Mesenchymal stem cell (in vitro differentiated cells and primary cell): ENCODE results near the gene MTHFD1L.
"Not testable (repeated sequence)": the region's sequence is repeated elsewhere in the genome, so short reads cannot be mapped to it uniquely, and the experiment has no call there.

Experiments used
- DNase-seq: peaks from one replicate; pipeline ENCODE4 v3.0.0-alpha.2; 2013
- H2AFZ ChIP-seq: one replicate; pipeline ENCODE4 v1.6.1; 2013; ENCODE audit warnings: low read depth, mild to moderate bottlenecking, control low read depth, inconsistent platforms, low read length, moderate library complexity
- H2AK5ac ChIP-seq: 2 replicates; pipeline ENCODE4 v1.6.1; 2013; ENCODE audit warnings: low read length, moderate library complexity, mild to moderate bottlenecking, inconsistent platforms; ENCODE audit not compliant: severe bottlenecking
- H2BK120ac ChIP-seq: one replicate; pipeline ENCODE4 v1.6.1; 2013; ENCODE audit warnings: low read depth, mild to moderate bottlenecking, inconsistent platforms, low read length, moderate library complexity
- H2BK12ac ChIP-seq, 2 experiments: one replicate each; pipeline ENCODE4 v1.6.1; 2013; ENCODE audit warnings: inconsistent platforms in 2 of 2, low read length in 2 of 2, mild to moderate bottlenecking in 2 of 2, moderate library complexity in 2 of 2, control low read depth in 1 of 2
- H2BK15ac ChIP-seq: one replicate; pipeline ENCODE4 v1.6.1; 2013; ENCODE audit warnings: mild to moderate bottlenecking, low read depth, inconsistent platforms; ENCODE audit not compliant: poor library complexity, severe bottlenecking
- H2BK5ac ChIP-seq: 2 replicates; pipeline ENCODE4 v1.6.1; 2013; ENCODE audit warnings: low read depth, mild to moderate bottlenecking, low read length, control low read depth, inconsistent platforms; ENCODE audit not compliant: poor library complexity, severe bottlenecking
- H3K14ac ChIP-seq, 2 experiments: one replicate each; pipeline ENCODE4 v1.6.1; 2013; ENCODE audit warnings: inconsistent platforms in 2 of 2, low read length in 2 of 2, control low read depth in 1 of 2, mild to moderate bottlenecking in 1 of 2, moderate library complexity in 1 of 2
- H3K18ac ChIP-seq, 2 experiments: one replicate each; pipeline ENCODE4 v1.6.1; 2013; ENCODE audit warnings: inconsistent platforms in 2 of 2, low read length in 2 of 2, control low read depth in 1 of 2, low read depth in 1 of 2, mild to moderate bottlenecking in 1 of 2
- H3K23ac ChIP-seq, 2 experiments: one replicate each; pipeline ENCODE4 v1.6.1; 2013; ENCODE audit warnings: inconsistent platforms in 2 of 2, low read length in 2 of 2, mild to moderate bottlenecking in 2 of 2, moderate library complexity in 2 of 2, control low read depth in 1 of 2
- H3K27ac ChIP-seq: 2 replicates; pipeline ENCODE4 v1.5.1; 2013; ENCODE audit warnings: mild to moderate bottlenecking, moderate library complexity, low read length, control low read depth, inconsistent platforms; ENCODE audit not compliant: poor library complexity, severe bottlenecking
- H3K27me3 ChIP-seq, 2 experiments: 2 replicates each; pipeline versions ENCODE4 v1.6.1 to v1.7.0; 2013; ENCODE audit warnings: low read length in 2 of 2, mild to moderate bottlenecking in 2 of 2, moderate library complexity in 2 of 2, control low read depth in 1 of 2, inconsistent platforms in 1 of 2; ENCODE audit not compliant: control insufficient read depth in 1 of 2, insufficient read depth in 1 of 2
- H3K36me3 ChIP-seq, 2 experiments: 2 replicates each; pipeline versions ENCODE4 v1.6.1 to v1.7.0; 2013; ENCODE audit warnings: low read length in 2 of 2, control low read depth in 1 of 2, inconsistent platforms in 1 of 2, low read depth in 1 of 2, mild to moderate bottlenecking in 1 of 2; ENCODE audit not compliant: insufficient read depth in 2 of 2, control insufficient read depth in 1 of 2
- H3K4ac ChIP-seq, 2 experiments: one replicate each; pipeline ENCODE4 v1.6.1; 2013; ENCODE audit warnings: inconsistent platforms in 2 of 2, low read length in 2 of 2, mild to moderate bottlenecking in 2 of 2, moderate library complexity in 2 of 2, control low read depth in 1 of 2, low read depth in 1 of 2
- H3K4me1 ChIP-seq: 2 replicates; pipeline ENCODE4 v1.6.1; 2013; ENCODE audit warnings: low read depth, low read length, control low read depth; ENCODE audit not compliant: control insufficient read depth, insufficient read depth
- H3K4me2 ChIP-seq: 2 replicates; pipeline ENCODE4 v1.6.1; 2013; ENCODE audit warnings: low read length, mild to moderate bottlenecking, inconsistent platforms; ENCODE audit not compliant: poor library complexity, severe bottlenecking
- H3K4me3 ChIP-seq, 2 experiments: 2 replicates each; pipeline versions ENCODE4 v1.5.1 to v1.7.0; 2013; ENCODE audit warnings: low read length in 2 of 2, mild to moderate bottlenecking in 2 of 2, control low read depth in 1 of 2, low read depth in 1 of 2; ENCODE audit not compliant: insufficient read depth in 1 of 2
- H3K79me1 ChIP-seq: replicated peaks from 2 replicates; pipeline ENCODE4 v1.6.1; 2013; ENCODE audit warnings: mild to moderate bottlenecking, control low read depth, low read length, inconsistent platforms; ENCODE audit not compliant: poor library complexity, severe bottlenecking
- H3K9ac ChIP-seq: 2 replicates; pipeline ENCODE4 v1.7.0; 2013; ENCODE audit warnings: mild to moderate bottlenecking, low read length, moderate library complexity
- H3K9me3 ChIP-seq: 2 replicates; pipeline ENCODE4 v1.7.0; 2013; ENCODE audit warnings: mild to moderate bottlenecking, low read length; ENCODE audit not compliant: control insufficient read depth
- H4K8ac ChIP-seq: one replicate; pipeline ENCODE4 v1.6.1; 2013; ENCODE audit warnings: inconsistent platforms, mild to moderate bottlenecking, low read length, moderate library complexity
- H4K91ac ChIP-seq: one replicate; pipeline ENCODE4 v1.6.1; 2013; ENCODE audit warnings: mild to moderate bottlenecking, low read length, inconsistent platforms
- WGBS: methylation state at CpG from one replicate; pipeline ENCODE4 v1.1.7; 2013; ENCODE audit warnings: mixed read lengths; 5-methylcytosine and 5-hydroxymethylcytosine counted together

Gene MTHFD1L

DNA sequence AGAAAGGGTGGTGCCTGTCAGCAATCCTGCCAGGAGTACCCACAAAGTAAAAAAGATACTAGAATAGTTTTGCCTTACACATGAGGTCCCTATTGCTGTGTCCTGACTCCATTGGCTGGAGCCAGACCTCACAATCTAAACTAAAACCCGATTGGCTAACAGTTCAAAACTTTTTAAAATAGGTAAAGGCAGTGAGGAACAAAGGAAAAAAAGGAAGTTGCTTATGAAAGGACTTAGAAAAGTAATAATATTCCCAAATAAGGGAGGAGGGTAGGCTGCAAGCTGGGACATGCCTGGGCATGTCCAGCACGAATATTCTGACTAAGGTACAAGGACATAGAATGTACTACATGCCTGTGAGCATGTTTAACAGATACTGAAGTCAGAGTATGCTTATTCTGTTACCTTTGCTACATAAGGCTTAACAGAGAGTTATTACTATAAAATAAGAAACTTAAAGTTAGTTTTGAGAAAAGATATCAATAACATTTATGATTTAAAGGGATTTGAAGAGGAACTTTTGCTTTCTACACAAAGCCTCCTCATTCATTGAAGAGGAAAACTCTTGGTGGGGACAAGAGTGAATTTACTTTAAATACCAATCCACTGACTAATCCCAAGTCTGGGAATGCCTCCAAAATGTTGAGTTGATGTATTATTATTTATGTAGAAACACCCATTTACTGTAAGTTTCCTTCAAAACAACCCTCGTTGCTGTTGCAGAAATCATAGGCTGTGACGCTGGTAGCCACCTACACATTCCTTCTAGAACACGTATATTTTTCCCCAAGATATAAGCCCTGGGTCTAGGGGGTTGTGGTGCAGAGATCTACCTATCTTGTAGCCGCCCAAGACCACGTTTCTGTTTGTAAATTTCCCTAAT is 8.2 kb upstream of the MTHFD1L start:
- Histone ChIP-seq H3K27ac (peak overlapping the region; percentile 94), H3K18ac (peak overlapping the region; percentile 88 to 97)
- whole genome bisulfite sequencing: 16% methylated on average over 7 of the region's 7 CpGs

GRCh38 chr6:150857945-150858308 is 7.6 kb upstream of the MTHFD1L start:
- WGBS: 62% methylated on average over 2 of the region's 2 CpGs
- peak overlapping the region in 1 of 2 experiments; percentile 49 for H3K4me3 ChIP-seq
- no peak overlapping the region for H2AFZ ChIP-seq
- no peaks in the 10 kb centered on the region for H3K9me3 ChIP-seq
- peak overlapping the region; percentile 81 for H4K91ac ChIP-seq
- H3K14ac ChIP-seq: peak overlapping the region in 1 of 2 experiments; percentile 87
- peak overlapping the region; percentile 91 for H4K8ac ChIP-seq
- H2BK15ac ChIP-seq: no peak overlapping the region
- no peak for DNase-seq
- H3K9ac ChIP-seq: peak overlapping the region; percentile 95
- peak overlapping the region; percentile 97 for H2BK5ac ChIP-seq
- peak overlapping the region; percentile 17 for H3K4me2 ChIP-seq
- H2BK120ac ChIP-seq: peak overlapping the region; percentile 69
- H3K36me3 ChIP-seq: no peaks in the 10 kb centered on the region
- peak overlapping the region; percentile 79 to 81 for H3K4ac ChIP-seq
- peak overlapping the region; percentile 94 for H3K27ac ChIP-seq
- peak overlapping the region; percentile 88 to 96 for H3K18ac ChIP-seq
- H2AK5ac ChIP-seq: peak overlapping the region; percentile 73
- peak overlapping the region; percentile 98 for H2BK12ac ChIP-seq
- peaks cover 13% of the 10 kb centered on the region for H3K4me1 ChIP-seq
- H3K27me3 ChIP-seq: no peaks in the 10 kb centered on the region
- H3K79me1 ChIP-seq: no peaks in the 10 kb centered on the region
- no peak overlapping the region for H3K23ac ChIP-seq

More for the DNA sequence above, 8.2 kb upstream of the MTHFD1L start:
- peak overlapping the region; percentile 97 for H2BK5ac ChIP-seq
- peak overlapping the region; percentile 95 for H3K9ac ChIP-seq
- H3K4ac ChIP-seq: peak overlapping the region in 1 of 2 experiments; percentile 81
- no peak overlapping the region for H2BK15ac ChIP-seq
- H4K91ac ChIP-seq: no peak overlapping the region
- H3K14ac ChIP-seq: no peak overlapping the region
- H3K4me3 ChIP-seq: peak overlapping the region in 1 of 2 experiments; percentile 49
- no peaks in the 10 kb centered on the region for H3K36me3 ChIP-seq
- H2AK5ac ChIP-seq: peak overlapping the region; percentile 73
- no peaks in the 10 kb centered on the region for H3K9me3 ChIP-seq
- H3K79me1 ChIP-seq: peaks cover 2% of the 10 kb centered on the region
- peaks cover 13% of the 10 kb centered on the region for H3K4me1 ChIP-seq
- no peak overlapping the region for H3K23ac ChIP-seq
- no peaks in the 10 kb centered on the region for H3K27me3 ChIP-seq
- H4K8ac ChIP-seq: peak overlapping the region; percentile 91
- peak; percentile 98 for DNase-seq
- H2BK120ac ChIP-seq: peak overlapping the region; percentile 69
- no peak overlapping the region for H2AFZ ChIP-seq
- H2BK12ac ChIP-seq: peak overlapping the region; percentile 93 to 98
- peak overlapping the region; percentile 17 for H3K4me2 ChIP-seq

DNA sequence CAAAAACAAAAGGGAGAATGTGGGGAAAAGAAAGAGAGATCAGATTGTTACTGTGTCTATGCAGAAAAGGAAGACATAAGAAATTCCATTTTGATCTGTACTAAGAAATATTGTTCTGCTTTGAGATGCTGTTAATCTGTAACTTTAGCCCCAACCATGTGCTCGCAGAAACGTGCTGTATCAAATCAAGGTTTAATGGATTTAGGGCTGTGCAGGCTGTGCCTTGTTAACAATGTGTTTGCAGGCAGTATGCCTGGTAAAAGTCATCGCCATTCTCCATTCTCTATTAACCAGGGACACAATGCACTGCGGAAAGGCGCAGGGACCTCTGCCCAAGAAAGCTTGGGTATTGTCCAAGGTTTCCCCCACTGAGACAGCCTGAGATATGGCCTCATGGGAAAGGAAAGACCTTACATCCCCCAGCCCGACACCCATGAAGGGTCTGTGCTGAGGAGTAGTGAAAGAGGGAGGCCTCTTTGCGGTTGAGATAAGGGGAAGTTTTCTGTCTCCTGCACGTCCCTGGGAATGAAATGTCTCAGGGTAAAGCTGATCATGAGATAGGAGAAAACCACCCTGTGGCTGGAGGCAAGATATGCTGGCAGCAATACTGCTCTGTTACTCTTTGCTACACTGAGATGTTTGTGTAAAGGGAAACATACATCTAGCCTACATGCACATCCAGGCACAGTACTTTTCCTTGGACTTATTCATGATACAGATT is 3.9 kb upstream of the MTHFD1L start:
- H3K18ac ChIP-seq: peak overlapping the region; percentile 50 to 63
- H3K14ac ChIP-seq, H3K36me3 ChIP-seq, H3K4me3 ChIP-seq, H3K79me1 ChIP-seq, H3K4me2 ChIP-seq, H3K27ac ChIP-seq, H4K91ac ChIP-seq, H2AFZ ChIP-seq, H3K9me3 ChIP-seq, H3K9ac ChIP-seq, H2BK5ac ChIP-seq, H2BK15ac ChIP-seq, H2BK120ac ChIP-seq, H3K4me1 ChIP-seq, H3K23ac ChIP-seq, H3K27me3 ChIP-seq, H2AK5ac ChIP-seq, H4K8ac ChIP-seq: not testable (repeated sequence)
- DNase-seq: peak; percentile 87
- 71% methylated on average over 7 of the region's 8 CpGs for WGBS
- H2BK12ac ChIP-seq: peak overlapping the region in 1 of 2 experiments; percentile 63
- peak overlapping the region in 1 of 2 experiments; percentile 6 for H3K4ac ChIP-seq
